GM21367 (cell line): ENCODE measurements around the gene CMTR1.
"Not testable (repeated sequence)": the region's sequence is repeated elsewhere in the genome, so short reads cannot be mapped to it uniquely, and the experiment has no call there.

Source experiments
- ATAC-seq: cut with Tn5 transposase; IDR thresholded peaks from one replicate; pipeline ENCODE4 v1.9.1; 2021; ENCODE audit not compliant: unreplicated experiment

The CMTR1 gene

GRCh38 chr6:37433657-37434271 is 743 bp downstream of the CMTR1 start:
- peak; percentile 22 for ATAC-seq

DNA sequence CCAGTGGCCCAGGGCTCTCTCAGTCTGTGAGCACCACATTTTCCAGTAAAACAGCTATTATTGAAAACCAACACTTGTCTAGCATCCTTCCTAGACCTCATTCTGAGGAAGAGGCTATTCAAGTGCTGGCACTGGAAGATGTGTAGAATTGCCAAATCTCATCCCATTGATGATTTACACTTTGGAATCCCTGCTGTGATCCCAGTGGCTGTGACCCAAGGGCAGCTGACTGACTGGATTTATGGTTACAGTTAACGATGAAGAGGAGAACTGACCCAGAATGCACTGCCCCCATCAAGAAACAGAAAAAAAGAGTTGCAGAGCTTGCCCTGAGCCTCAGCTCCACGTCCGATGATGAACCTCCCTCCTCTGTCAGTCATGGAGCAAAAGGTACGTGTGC is 2.4 kb downstream of the CMTR1 start:
- ATAC-seq: no peak

- ATAC-seq: no peak
These were observed 2.8 kb downstream of the CMTR1 start for GRCh38 chr6:37435816-37436215.

DNA sequence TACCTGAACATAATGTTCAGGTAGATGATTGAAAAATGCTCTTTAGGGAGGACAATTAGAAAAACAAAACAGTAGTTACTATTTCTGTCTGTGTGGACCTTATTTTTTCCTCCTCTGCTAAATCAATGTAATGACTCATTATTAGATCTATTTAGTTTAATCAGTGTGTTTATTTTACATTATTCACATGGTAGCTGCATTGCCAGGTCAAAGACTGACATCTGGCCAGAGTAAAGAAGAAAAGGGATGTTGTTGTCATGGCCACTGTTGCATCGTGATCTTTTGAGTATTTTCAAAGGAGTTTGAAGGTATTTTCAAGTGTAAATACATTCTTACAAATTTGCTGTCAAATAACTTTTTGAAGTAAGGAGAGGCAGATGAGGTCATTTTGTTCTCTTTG is 5.9 kb downstream of the CMTR1 start:
- no peak for ATAC-seq

- ATAC-seq: no peak
These were observed 8.6 kb downstream of the CMTR1 start for GRCh38 chr6:37441651-37442050.

DNA sequence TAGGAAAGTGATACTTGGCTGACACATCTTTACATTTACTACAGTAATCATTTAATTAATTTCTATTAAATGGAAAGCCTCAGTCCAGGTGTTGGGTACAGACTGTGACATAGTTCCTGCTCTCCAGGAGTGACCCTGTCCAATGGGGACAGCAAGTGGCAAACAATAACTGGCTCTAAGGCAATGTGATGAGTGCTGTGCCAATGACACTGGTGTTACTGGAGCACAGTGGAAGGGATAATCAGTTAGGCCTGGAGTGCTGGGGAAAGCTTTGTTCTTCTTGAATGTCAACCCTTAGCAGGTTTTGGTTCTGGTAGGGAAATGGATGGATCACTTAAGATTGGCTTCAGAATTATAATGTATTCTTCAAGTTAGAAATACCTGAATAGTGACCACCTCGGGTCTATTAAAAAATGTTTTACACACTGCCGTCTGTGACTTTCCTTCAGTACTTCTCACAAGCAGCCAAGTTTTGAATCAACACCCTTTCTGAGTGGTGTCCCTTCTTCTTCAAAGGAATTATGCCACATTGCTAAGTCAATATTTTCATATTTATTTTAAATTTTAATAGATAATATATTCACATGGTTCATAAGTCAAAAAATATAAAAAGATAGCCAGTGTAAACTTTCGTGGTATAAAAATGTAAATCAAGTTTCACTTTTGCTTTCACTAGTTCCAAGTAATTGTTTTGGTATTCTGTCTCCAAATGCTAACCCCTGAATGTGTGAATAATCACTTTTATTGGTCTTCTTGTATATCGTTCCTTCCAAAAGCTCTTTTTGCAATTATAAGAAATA is 9.6 kb downstream of the CMTR1 start:
- no peak for ATAC-seq

DNA sequence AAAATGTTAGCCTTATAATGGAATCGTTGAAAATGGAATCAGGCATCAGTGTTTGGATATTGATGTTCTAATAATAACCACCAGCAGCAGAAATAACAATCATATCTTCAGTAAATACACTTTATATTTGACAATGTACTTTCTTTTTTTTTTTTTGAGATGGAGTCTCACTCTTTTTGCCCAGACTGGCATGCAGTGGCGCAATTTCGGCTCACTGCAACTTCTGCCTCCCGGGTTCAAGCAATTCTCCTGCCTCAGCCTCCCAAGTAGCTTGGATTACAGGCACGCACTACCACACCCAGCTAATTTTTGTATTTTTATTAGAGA is 10.2 kb downstream of the CMTR1 start:
- not testable (repeated sequence) for ATAC-seq

GRCh38 chr6:37449984-37450383 is 17.0 kb downstream of the CMTR1 start:
- no peak for ATAC-seq

- no peak for ATAC-seq
These were observed 18.6 kb downstream of the CMTR1 start for GRCh38 chr6:37451441-37452193.

DNA sequence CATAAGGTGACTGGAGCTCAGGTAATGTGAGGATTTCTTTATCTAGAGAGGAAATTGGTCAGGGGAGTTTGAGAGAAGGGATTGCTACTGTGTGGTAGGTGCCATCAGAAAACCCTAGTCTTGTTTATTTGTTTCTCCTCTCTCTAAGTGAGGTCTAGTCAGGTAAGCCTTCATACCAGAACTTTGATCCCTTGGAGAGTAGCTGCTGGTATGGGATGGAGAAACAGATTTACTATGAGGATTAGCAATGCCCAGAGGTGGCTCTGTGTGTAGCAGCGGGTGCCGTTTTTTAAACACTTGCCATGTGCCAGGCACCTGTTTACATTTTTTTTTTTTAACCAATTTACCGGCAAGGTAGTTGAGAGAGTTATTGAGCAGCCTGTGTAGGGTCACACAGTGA is 19.5 kb downstream of the CMTR1 start:
- no peak for ATAC-seq

- ATAC-seq: no peak
These were observed 21.6 kb downstream of the CMTR1 start for GRCh38 chr6:37454420-37455140.

DNA sequence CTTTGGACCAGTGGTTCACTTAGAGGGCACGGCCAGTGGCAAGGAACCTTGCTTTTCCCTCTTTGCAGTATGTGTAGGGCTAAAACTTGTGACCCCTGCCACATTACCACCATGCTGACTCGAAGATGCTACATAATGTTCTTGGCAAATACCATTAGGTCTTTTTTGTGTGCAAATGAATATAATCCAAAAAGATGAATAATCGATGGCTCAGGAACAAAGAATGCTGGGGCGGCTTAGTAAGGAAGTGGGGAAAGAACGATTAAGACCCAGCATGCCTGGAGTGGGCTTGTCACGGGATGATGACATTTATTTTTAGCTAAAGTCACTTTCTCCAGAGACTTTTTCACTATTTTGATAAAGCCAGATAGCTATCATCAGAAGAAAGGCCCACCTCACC is 23.1 kb downstream of the CMTR1 start:
- no peak for ATAC-seq

DNA sequence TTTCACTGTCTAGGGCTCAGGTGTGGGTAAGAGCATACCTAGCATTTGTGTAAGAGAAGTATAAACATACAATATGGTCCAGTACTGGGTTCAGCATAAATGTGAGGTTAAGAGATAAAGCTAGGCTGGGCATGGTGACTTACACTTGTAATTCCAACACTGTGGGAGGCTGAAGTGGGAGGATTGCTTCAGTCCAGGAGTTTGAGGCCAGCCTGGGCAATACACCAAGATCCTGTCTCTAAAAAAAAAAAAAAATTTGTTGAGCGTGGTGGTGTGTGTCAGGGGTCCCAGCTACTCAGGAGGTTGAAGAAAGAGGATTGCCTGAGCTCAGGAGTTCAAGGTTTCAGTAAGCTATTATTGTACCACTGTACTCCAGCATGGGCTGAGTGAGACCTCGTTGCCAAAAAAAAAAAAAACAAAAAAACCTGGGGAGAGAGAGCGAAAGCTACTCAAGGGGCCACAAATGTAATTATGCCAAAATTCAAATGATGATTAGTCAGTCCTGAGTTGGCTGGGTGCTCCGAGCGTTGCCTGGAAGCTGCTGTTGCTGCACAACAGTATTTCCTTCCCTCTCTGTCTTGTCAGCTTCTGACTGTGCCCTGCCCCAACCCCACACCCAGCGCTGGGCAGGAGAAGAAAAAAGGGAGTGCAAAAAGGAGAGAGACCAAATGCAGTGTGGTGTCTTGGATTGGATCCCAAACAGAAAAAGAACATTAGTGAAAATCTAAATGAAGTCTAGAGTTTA is 24.0 kb downstream of the CMTR1 start:
- ATAC-seq: no peak

DNA sequence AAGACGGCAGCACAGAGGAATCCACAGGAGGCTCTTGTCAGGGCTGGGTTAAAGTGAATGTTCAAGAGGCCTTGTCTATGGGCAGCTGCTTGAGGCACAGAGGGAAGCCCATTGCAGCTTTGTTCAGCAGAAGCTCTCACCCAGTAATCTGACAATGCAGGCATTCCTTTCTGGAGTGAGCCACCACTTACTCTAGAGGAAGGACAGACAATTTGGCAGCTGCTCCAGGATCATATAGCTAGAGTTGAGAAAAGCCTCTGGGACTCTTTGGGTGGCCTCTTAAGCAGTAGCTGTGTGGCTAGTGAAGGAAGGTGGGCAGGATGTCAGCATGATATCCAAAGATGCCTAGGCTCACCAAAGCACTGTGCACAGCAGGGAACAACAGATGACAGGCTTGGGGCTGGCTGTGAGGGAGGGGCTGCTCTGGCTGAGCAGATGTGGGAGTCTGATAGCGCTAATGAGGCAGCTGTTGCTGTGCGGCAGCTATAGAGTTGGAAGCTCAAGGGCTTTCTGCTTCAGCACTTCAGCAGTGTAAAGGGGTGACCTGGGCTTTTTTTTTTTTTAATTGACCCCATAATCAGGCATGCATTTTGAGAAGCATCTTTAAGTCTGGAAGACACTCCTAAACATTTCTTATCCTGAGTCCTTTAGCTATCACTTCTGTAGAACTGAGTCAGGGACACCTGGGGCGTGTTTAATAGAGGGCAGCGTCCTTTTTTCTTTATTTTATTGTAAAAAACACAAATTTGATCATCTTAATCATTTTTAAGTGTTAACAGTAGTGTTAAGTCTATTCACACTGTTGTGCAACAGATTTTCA is 27.2 kb downstream of the CMTR1 start:
- no peak for ATAC-seq

DNA sequence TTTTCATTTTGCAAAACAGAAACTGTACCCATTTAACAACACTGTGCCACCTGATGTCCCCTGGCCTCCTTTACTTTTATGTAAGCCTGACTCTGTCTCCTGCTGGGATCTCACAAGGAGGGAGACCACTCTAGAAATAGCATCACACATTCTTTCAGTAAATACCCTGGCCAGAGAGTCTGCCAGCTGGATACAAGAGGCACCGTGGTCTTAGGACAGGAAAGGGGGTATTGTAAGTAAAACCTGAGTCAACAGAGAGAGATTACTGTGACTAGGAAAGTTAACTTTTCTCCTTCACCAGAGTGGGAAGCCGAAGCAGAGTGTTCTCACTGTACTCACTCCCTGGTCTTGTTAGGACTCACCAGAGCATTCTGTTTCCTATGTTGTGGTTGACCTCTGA is 27.8 kb downstream of the CMTR1 start:
- no peak for ATAC-seq

DNA sequence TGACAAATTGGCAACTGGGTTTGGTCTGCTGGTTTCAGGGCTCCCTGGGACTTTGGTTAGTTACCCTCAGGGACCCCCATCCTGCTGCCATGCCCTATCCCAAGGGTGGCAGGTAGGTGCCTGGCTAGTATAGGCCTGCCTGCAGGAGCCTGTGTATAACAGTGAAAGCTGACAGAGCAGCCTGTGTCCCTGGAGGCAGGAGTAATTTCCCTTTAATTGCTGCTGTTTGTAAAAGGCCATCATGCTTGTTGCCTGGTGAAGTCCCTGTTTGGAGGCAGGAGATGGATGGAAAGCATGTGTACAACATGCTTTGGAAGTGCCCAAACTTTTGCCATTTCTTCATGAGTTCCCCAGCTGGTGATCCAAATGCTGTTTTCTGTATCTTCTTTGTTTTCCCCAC is 30.1 kb downstream of the CMTR1 start:
- ATAC-seq: no peak

GRCh38 chr6:37467718-37468117 is 34.7 kb downstream of the CMTR1 start:
- ATAC-seq: no peak

- no peak for ATAC-seq
These were observed 40.5 kb downstream of the CMTR1 start for GRCh38 chr6:37473364-37474095.

DNA sequence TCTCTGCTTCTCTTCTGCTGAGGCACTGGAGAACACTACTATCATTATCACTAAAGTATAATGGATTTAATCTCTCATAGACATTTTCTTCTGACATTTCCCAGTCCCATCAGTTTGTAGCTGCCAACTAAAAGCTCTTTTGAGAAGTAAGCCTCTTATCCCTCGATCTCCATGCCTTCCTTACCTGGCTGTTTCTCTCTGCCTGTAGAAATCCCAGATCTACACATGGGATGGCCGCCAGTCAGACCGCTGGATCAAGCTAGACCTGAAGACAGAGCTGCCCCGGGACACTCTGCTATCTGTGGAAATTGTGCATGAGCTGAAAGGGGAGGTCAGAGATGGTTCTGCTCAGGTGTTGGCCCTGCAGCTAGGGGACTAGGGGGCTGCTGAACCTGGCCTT is 41.3 kb downstream of the CMTR1 start:
- ATAC-seq: no peak
